Ishikawa (cell line): ENCODE data around the gene NR2F2.

Experiments used
- CEBPB ChIP-seq: IDR thresholded peaks from 2 replicates; pipeline ENCODE4 v1.6.1; 2012
- CREB1 ChIP-seq: IDR thresholded peaks from 2 replicates; pipeline ENCODE4 v1.6.1; 2012; ENCODE audit warnings: low read depth
- EGR1 ChIP-seq: IDR thresholded peaks from 2 replicates; pipeline ENCODE4 v1.6.1; 2012
- EP300 ChIP-seq: IDR thresholded peaks from 2 replicates; pipeline ENCODE4 v1.6.1; 2012; ENCODE audit warnings: borderline replicate concordance
- FOXM1 ChIP-seq: IDR thresholded peaks from 2 replicates; pipeline ENCODE4 v1.6.1; 2012; ENCODE audit warnings: low read depth, borderline replicate concordance
- MAX ChIP-seq: IDR thresholded peaks from 2 replicates; pipeline ENCODE4 v1.6.1; 2012
- NFIC ChIP-seq: IDR thresholded peaks from 2 replicates; pipeline ENCODE4 v1.6.1; 2012
- RAD21 ChIP-seq: IDR thresholded peaks from 2 replicates; pipeline ENCODE4 v1.6.1; 2012; ENCODE audit warnings: low read depth
- REST ChIP-seq: IDR thresholded peaks from 2 replicates; pipeline ENCODE4 v1.6.1; 2012; ENCODE audit warnings: low read depth, mild to moderate bottlenecking
- TAF1 ChIP-seq: IDR thresholded peaks from 2 replicates; pipeline ENCODE4 v1.6.1; 2012; ENCODE audit warnings: low read depth, mild to moderate bottlenecking
- TCF12 ChIP-seq: IDR thresholded peaks from 2 replicates; pipeline ENCODE4 v1.6.1; 2012; ENCODE audit warnings: low read depth
- TEAD4 ChIP-seq: IDR thresholded peaks from 2 replicates; pipeline ENCODE4 v1.6.1; 2012
- USF1 ChIP-seq: IDR thresholded peaks from 2 replicates; pipeline ENCODE4 v1.6.1; 2012
- YY1 ChIP-seq: IDR thresholded peaks from 2 replicates; pipeline ENCODE4 v1.6.1; 2012; ENCODE audit warnings: low read depth
- ZBTB7A ChIP-seq: IDR thresholded peaks from 2 replicates; pipeline ENCODE4 v1.6.1; 2012; ENCODE audit warnings: low read depth

The NR2F2 gene

GRCh38 chr15:96303503-96304056 lies 26.9 kb upstream of the NR2F2 start:
- TF ChIP-seq REST = no peak
- no peak for TF ChIP-seq EP300
- no peak for TF ChIP-seq TCF12
- no peak for TF ChIP-seq NFIC
- TF ChIP-seq CREB1 = no peak
- no peak for TF ChIP-seq YY1

GRCh38 chr15:96304839-96305238 lies 25.7 kb upstream of the NR2F2 start:
- TF ChIP-seq EGR1 = no peak
- no peak for TF ChIP-seq YY1
- no peak for TF ChIP-seq TCF12
- no peak for TF ChIP-seq CREB1

GRCh38 chr15:96306321-96306720 lies 24.2 kb upstream of the NR2F2 start:
- TF ChIP-seq CREB1 = no peak
- no peak for TF ChIP-seq EGR1
- TF ChIP-seq EP300 = no peak
- no peak for TF ChIP-seq MAX
- no peak for TF ChIP-seq USF1
- no peak for TF ChIP-seq FOXM1
- no peak for TF ChIP-seq TAF1
- no peak for TF ChIP-seq NFIC
- no peak for TF ChIP-seq TCF12
- no peak for TF ChIP-seq YY1
- TF ChIP-seq REST = no peak
- no peak for TF ChIP-seq RAD21
- no peak for TF ChIP-seq TEAD4
- no peak for TF ChIP-seq CEBPB
- TF ChIP-seq ZBTB7A = no peak

GRCh38 chr15:96307856-96308394 lies 22.6 kb upstream of the NR2F2 start:
- no peak for TF ChIP-seq ZBTB7A
- TF ChIP-seq YY1 = no peak
- TF ChIP-seq FOXM1 = no peak
- no peak for TF ChIP-seq NFIC
- no peak for TF ChIP-seq USF1
- TF ChIP-seq MAX = no peak
- TF ChIP-seq CEBPB = no peak
- TF ChIP-seq CREB1 = no peak
- TF ChIP-seq RAD21 = no peak

GRCh38 chr15:96309143-96309660 lies 21.3 kb upstream of the NR2F2 start:
- TF ChIP-seq RAD21 (no peak), TEAD4 (no peak), EP300 (no peak), REST (no peak), USF1 (no peak), NFIC (no peak), TAF1 (no peak), EGR1 (no peak), ZBTB7A (no peak), FOXM1 (no peak)
